SU-DHL-6 (cell line): ENCODE measurements around the gene CAPN9.

Experiments used
- H2AFZ ChIP-seq: fragments of 200-600 bp; sonication (generic); 2 replicates; pipeline ENCODE4 v1.6.1; 2014; ENCODE audit warnings: low read depth, mild to moderate bottlenecking, moderate library complexity, mixed read lengths, antibody characterized with exemption, low read length; ENCODE audit not compliant: severe bottlenecking
- H3F3A ChIP-seq: fragments of 200-600 bp; shearing (Covaris generic); 2 replicates; pipeline ENCODE4 v1.6.0; 2016; ENCODE audit warnings: antibody characterized with exemption, mild to moderate bottlenecking; ENCODE audit not compliant: insufficient read depth
- H3K27ac ChIP-seq: fragments of 200-600 bp; sonication (generic); 2 replicates; pipeline ENCODE4 v1.5.1; 2016; ENCODE audit warnings: low read depth, mild to moderate bottlenecking, low read length, moderate library complexity, mixed read lengths
- H3K27me3 ChIP-seq: fragments of 200-600 bp; sonication (generic), shearing (Covaris generic); 2 replicates; pipeline ENCODE4 v1.6.0; 2014; ENCODE audit warnings: mild to moderate bottlenecking, low read length
- H3K36me3 ChIP-seq: fragments of 200-600 bp; sonication (generic); 2 replicates; pipeline ENCODE4 v1.6.1; 2014; ENCODE audit warnings: mild to moderate bottlenecking, low read length, mixed read lengths
- H3K4me2 ChIP-seq: fragments of 300-600, 200-600 bp; shearing (Covaris generic), sonication (generic); 2 replicates; pipeline ENCODE4 v1.6.0; 2014; ENCODE audit warnings: low read length, low read depth, mild to moderate bottlenecking; ENCODE audit not compliant: poor library complexity, severe bottlenecking
- H3K4me3 ChIP-seq: fragments of 200-600 bp; sonication (generic); 2 replicates; pipeline ENCODE4 v1.5.1; 2014; ENCODE audit warnings: antibody characterized with exemption, low read length, mild to moderate bottlenecking, mixed read lengths; ENCODE audit not compliant: insufficient read depth, poor library complexity, severe bottlenecking
- H3K79me2 ChIP-seq: fragments of 200-600 bp; sonication (generic); 2 replicates; pipeline ENCODE4 v1.6.1; 2014; ENCODE audit warnings: mild to moderate bottlenecking, low read length, moderate library complexity; ENCODE audit not compliant: insufficient read depth
- H3K9ac ChIP-seq: fragments of 200-600 bp; sonication (generic); 2 replicates; pipeline ENCODE4 v1.7.0; 2014; ENCODE audit warnings: mild to moderate bottlenecking, low read length
- H3K9me2 ChIP-seq: fragments of 200-600 bp; sonication (generic); replicated peaks from 2 replicates; pipeline ENCODE4 v1.6.1; 2014; ENCODE audit warnings: low read length; ENCODE audit not compliant: insufficient read depth
- H3K9me3 ChIP-seq: fragments of 200-600 bp; sonication (generic); 2 replicates; pipeline ENCODE4 v1.6.1; 2014; ENCODE audit warnings: low read length, mixed read lengths; ENCODE audit not compliant: insufficient read depth
- H4K20me1 ChIP-seq: fragments of 200-600 bp; sonication (generic); 2 replicates; pipeline ENCODE4 v1.6.1; 2014; ENCODE audit warnings: low read depth, mild to moderate bottlenecking, antibody characterized with exemption, low read length, moderate library complexity, mixed read lengths
- EZH2phosphoT487 ChIP-seq: fragments of 200-600 bp; sonication (generic), shearing (Covaris generic); conservative IDR thresholded peaks from 2 replicates; pipeline ENCODE4 v1.6.1; 2018; ENCODE audit warnings: mild to moderate bottlenecking, antibody characterized with exemption, low read length, moderate library complexity, mixed read lengths
- TF ChIP-seq, protein P1 (sequence below): fragments of 200-600 bp; sonication (generic); IDR thresholded peaks from one replicate; pipeline ENCODE4 v1.5.1; 2017; ENCODE audit warnings: antibody characterized with exemption, mild to moderate bottlenecking, low read length, moderate library complexity; ENCODE audit not compliant: insufficient read depth, poor library complexity, severe bottlenecking

CAPN9 gene

GRCh38 chr1:230752407-230752806 is 5.2 kb downstream of the CAPN9 start:
- H2AFZ ChIP-seq, result no peak overlapping the region
- TF ChIP-seq, protein P1, sequence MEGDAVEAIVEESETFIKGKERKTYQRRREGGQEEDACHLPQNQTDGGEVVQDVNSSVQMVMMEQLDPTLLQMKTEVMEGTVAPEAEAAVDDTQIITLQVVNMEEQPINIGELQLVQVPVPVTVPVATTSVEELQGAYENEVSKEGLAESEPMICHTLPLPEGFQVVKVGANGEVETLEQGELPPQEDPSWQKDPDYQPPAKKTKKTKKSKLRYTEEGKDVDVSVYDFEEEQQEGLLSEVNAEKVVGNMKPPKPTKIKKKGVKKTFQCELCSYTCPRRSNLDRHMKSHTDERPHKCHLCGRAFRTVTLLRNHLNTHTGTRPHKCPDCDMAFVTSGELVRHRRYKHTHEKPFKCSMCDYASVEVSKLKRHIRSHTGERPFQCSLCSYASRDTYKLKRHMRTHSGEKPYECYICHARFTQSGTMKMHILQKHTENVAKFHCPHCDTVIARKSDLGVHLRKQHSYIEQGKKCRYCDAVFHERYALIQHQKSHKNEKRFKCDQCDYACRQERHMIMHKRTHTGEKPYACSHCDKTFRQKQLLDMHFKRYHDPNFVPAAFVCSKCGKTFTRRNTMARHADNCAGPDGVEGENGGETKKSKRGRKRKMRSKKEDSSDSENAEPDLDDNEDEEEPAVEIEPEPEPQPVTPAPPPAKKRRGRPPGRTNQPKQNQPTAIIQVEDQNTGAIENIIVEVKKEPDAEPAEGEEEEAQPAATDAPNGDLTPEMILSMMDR, result no peak
- no peak for TF ChIP-seq EZH2phosphoT487

DNA sequence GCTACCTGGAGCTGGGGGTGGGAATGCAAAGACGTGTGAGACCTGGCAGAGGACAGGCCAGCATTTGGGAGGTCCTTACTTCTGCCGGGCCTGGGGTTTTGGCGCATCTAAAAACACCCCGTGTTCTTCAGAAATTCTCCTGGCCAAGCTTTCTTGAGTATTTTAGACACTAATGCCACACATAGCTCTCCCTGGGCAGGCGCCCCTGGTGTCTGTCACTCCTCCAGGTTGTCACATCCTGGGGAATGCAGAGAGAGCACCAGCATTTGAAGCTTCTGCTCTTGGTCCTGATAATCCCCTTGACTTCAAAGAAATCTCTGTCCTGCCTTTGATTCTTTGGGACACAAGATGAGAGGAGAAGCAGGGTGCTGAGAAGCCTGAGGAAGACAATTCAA is 6.0 kb downstream of the CAPN9 start:
- Histone ChIP-seq H3K27ac (no peak overlapping the region), H3K4me2 (no peak overlapping the region), H2AFZ (no peak overlapping the region)

More at GRCh38 chr1:230752407-230752806, 5.2 kb downstream of the CAPN9 start:
- no peaks in the 10 kb centered on the region for H3K36me3 ChIP-seq
- no peaks in the 10 kb centered on the region for H3K9me2 ChIP-seq
- H3K9me3 ChIP-seq, result no peaks in the 10 kb centered on the region
- H3K79me2 ChIP-seq, result no peaks in the 10 kb centered on the region
- H3K9ac ChIP-seq, result no peak overlapping the region
- H3K4me2 ChIP-seq, result no peak overlapping the region
- H3K27me3 ChIP-seq, result no peaks in the 10 kb centered on the region
- no peak overlapping the region for H3K27ac ChIP-seq
- H4K20me1 ChIP-seq, result no peaks in the 10 kb centered on the region
- no peak overlapping the region for H3K4me3 ChIP-seq
- H3F3A ChIP-seq, result no peaks in the 10 kb centered on the region

GRCh38 chr1:230753586-230754251 is 6.5 kb downstream of the CAPN9 start:
- Histone ChIP-seq H4K20me1 (no peaks in the 10 kb centered on the region), H3K4me3 (no peak overlapping the region), H3K9me2 (no peaks in the 10 kb centered on the region), H2AFZ (no peak overlapping the region), H3K36me3 (no peaks in the 10 kb centered on the region), H3F3A (no peaks in the 10 kb centered on the region), H3K27ac (no peak overlapping the region), H3K9me3 (no peaks in the 10 kb centered on the region), H3K79me2 (no peaks in the 10 kb centered on the region), H3K4me2 (no peak overlapping the region), H3K27me3 (no peaks in the 10 kb centered on the region), H3K9ac (no peak overlapping the region)
- no peak for TF ChIP-seq EZH2phosphoT487
- TF ChIP-seq, protein P1, result no peak

More for the DNA sequence above, 6.0 kb downstream of the CAPN9 start:
- Histone ChIP-seq H3K9me2 (no peaks in the 10 kb centered on the region), H3K79me2 (no peaks in the 10 kb centered on the region), H3K27me3 (no peaks in the 10 kb centered on the region), H3F3A (no peaks in the 10 kb centered on the region), H3K4me3 (no peak overlapping the region), H4K20me1 (no peaks in the 10 kb centered on the region), H3K9ac (no peak overlapping the region), H3K9me3 (no peaks in the 10 kb centered on the region), H3K36me3 (no peaks in the 10 kb centered on the region)
- no peak for TF ChIP-seq EZH2phosphoT487

DNA sequence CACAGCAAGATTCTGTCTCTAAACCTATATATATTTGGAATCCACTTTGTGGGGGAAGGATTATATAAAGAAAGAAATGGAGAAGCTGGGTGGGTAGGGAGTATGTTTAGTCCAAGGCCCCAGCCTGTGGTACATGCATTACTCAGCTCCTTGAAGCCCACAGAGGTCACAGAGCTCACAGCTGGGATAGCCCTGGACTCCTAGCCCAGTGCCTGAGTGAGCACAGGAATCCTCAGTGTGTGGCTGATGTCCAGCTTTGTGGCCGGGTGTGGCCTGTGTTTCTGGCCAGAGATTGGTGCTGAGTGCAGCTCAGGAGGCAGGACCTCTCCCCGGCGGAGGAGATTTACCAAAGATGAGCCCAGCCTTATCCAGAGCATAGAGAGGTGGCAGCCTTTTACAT is 7.6 kb downstream of the CAPN9 start:
- Histone ChIP-seq H3K27me3 (no peaks in the 10 kb centered on the region), H3F3A (no peaks in the 10 kb centered on the region), H3K79me2 (no peaks in the 10 kb centered on the region), H3K9ac (no peak overlapping the region), H3K4me2 (no peak overlapping the region), H3K9me3 (no peaks in the 10 kb centered on the region), H3K4me3 (no peak overlapping the region), H2AFZ (no peak overlapping the region), H4K20me1 (no peaks in the 10 kb centered on the region), H3K27ac (no peak overlapping the region), H3K9me2 (no peaks in the 10 kb centered on the region), H3K36me3 (no peaks in the 10 kb centered on the region)
- no peak for TF ChIP-seq EZH2phosphoT487
- TF ChIP-seq, protein P1, result no peak
